SK-N-SH (cell line): ENCODE measurements around the gene AK4. TPM values are rescaled to one million over a fixed set of nuclear protein-coding genes. Genes with fewer than 3 reads are reported as not detected.

Source experiments
- CTCF ChIA-PET: fragments of 300-600, 350-600 bp; formaldehyde crosslinking; extraction: SDS; loops from one replicate; lab custom pipeline; 2021; lab: Yijun Ruan, JAX
- POLR2A ChIA-PET: fragments of 350-600 bp; sonication (Branson Sonifier 250); formaldehyde crosslinking; extraction: SDS; loops from one replicate; lab custom pipeline; 2020; ENCODE audit warnings: antibody characterized with exemption, inconsistent platforms; lab: Yijun Ruan, JAX
- DNase-seq: peaks from one replicate; pipeline ENCODE4 v3.0.0; 2012
- H2AFZ ChIP-seq: fragments of 200-600 bp; sonication (generic); 2 replicates; pipeline ENCODE4 v1.8.1; 2016; ENCODE audit warnings: antibody characterized with exemption, mild to moderate bottlenecking, low read depth
- H3F3A ChIP-seq: fragments of 200-600 bp; sonication (generic); replicated peaks from 2 replicates; pipeline ENCODE3; 2016; ENCODE audit warnings: antibody characterized with exemption, mild to moderate bottlenecking; ENCODE audit not compliant: insufficient read depth
- H3K27ac ChIP-seq, 2 experiments: fragments of 200-500 bp in 1 of 2; fragments of 200-600 bp in 1 of 2; sonication (Bioruptor generic) in 1 of 2; sonication (generic), shearing (Covaris generic) in 1 of 2; 2 replicates each; pipeline versions ENCODE4 v1.5.1 to v1.6.1; 2014 to 2016; ENCODE audit warnings: low read depth in 2 of 2, inconsistent platforms in 1 of 2, low read length in 1 of 2, mild to moderate bottlenecking in 1 of 2, mixed read lengths in 1 of 2
- H3K27me3 ChIP-seq: fragments of 200-600 bp; sonication (generic), shearing (Covaris generic); 2 replicates; pipeline ENCODE4 v1.6.1; 2016; ENCODE audit warnings: mixed run types; ENCODE audit not compliant: insufficient read depth
- H3K36me3 ChIP-seq, 2 experiments: fragments of 200-500 bp in 1 of 2; fragments of 200-600 bp in 1 of 2; sonication (Bioruptor generic) in 1 of 2; sonication (generic) in 1 of 2; replicated peaks in 1 of 2; 2 replicates each; pipeline versions ENCODE3 to v1.5.1; 2014 to 2016; ENCODE audit warnings: low read length in 1 of 2, mild to moderate bottlenecking in 1 of 2; ENCODE audit not compliant: insufficient read depth in 2 of 2, control insufficient read depth in 1 of 2
- H3K4me1 ChIP-seq, 2 experiments: fragments of 200-500 bp in 1 of 2; fragments of 200-600 bp in 1 of 2; sonication (Bioruptor generic) in 1 of 2; sonication (generic), shearing (Covaris generic) in 1 of 2; 2 replicates each; pipeline versions ENCODE4 v1.5.1 to v1.6.1; 2014 to 2016; ENCODE audit warnings: low read depth in 1 of 2, low read length in 1 of 2, mixed run types in 1 of 2; ENCODE audit not compliant: insufficient read depth in 2 of 2, control insufficient read depth in 1 of 2
- H3K4me2 ChIP-seq: fragments of 200-600 bp; sonication (generic), shearing (Covaris generic); 2 replicates; pipeline ENCODE4 v1.6.1; 2017; ENCODE audit warnings: mixed run types
- H3K4me3 ChIP-seq, 2 experiments: fragments of 200-500 bp in 1 of 2; fragments of 200-600 bp in 1 of 2; sonication (Bioruptor generic) in 1 of 2; sonication (generic), shearing (Covaris generic) in 1 of 2; 2 replicates each; pipeline versions ENCODE4 v1.5.1 to v1.8.1; 2014 to 2016; ENCODE audit warnings: low read depth in 2 of 2, inconsistent platforms in 1 of 2, low read length in 1 of 2, mild to moderate bottlenecking in 1 of 2, mixed read lengths in 1 of 2, moderate library complexity in 1 of 2
- H3K79me2 ChIP-seq: fragments of 200-600 bp; sonication (generic); 2 replicates; pipeline ENCODE4 v1.8.1; 2017; ENCODE audit warnings: mild to moderate bottlenecking; ENCODE audit not compliant: insufficient read depth
- H3K9ac ChIP-seq: fragments of 200-600 bp; sonication (generic); 2 replicates; pipeline ENCODE4 v1.6.1; 2017; ENCODE audit warnings: mixed run types
- H3K9me2 ChIP-seq: fragments of 200-600 bp; sonication (generic); 2 replicates; pipeline ENCODE4 v1.6.1; 2017; ENCODE audit warnings: mixed run types
- H3K9me3 ChIP-seq: fragments of 200-600 bp; sonication (generic); 2 replicates; pipeline ENCODE4 v1.6.1; 2017; ENCODE audit warnings: mixed run types, mild to moderate bottlenecking, moderate library complexity
- H4K20me1 ChIP-seq: fragments of 200-600 bp; sonication (generic); 2 replicates; pipeline ENCODE4 v1.6.1; 2017; ENCODE audit warnings: mild to moderate bottlenecking, mixed run types; ENCODE audit not compliant: insufficient read depth
- CHD2 ChIP-seq: fragments of 150-350 bp; IDR thresholded peaks from 2 replicates; pipeline ENCODE4 v1.6.1; 2018; ENCODE audit warnings: low read length; ENCODE audit not compliant: partially characterized antibody
- FOSL2 ChIP-seq: IDR thresholded peaks from 2 replicates; pipeline ENCODE4 v1.4.0; 2012; ENCODE audit warnings: low read depth, mild to moderate bottlenecking, moderate library complexity, borderline replicate concordance
- FOXM1 ChIP-seq: IDR thresholded peaks from 2 replicates; pipeline ENCODE4 v1.4.0; 2012; ENCODE audit warnings: low read depth, mild to moderate bottlenecking
- GATA2 ChIP-seq: sonication (generic); formaldehyde crosslinking; IDR thresholded peaks from 2 replicates; pipeline ENCODE4 v1.5.0; 2020; ENCODE audit warnings: mild to moderate bottlenecking, missing genetic modification reagents
- NFIC ChIP-seq: IDR thresholded peaks from 2 replicates; pipeline ENCODE4 v1.4.0; 2012; ENCODE audit warnings: borderline replicate concordance
- NRF1 ChIP-seq: IDR thresholded peaks from 2 replicates; pipeline ENCODE4 v1.6.1; 2012; ENCODE audit warnings: low read depth, mild to moderate bottlenecking, low read length
- RFX5 ChIP-seq: IDR thresholded peaks from 2 replicates; pipeline ENCODE4 v1.6.1; 2012; ENCODE audit warnings: mild to moderate bottlenecking, improper control_type of control experiment, low read length
- RXRA ChIP-seq: IDR thresholded peaks from 2 replicates; pipeline ENCODE4 v1.4.0; 2012; ENCODE audit warnings: low read depth, mild to moderate bottlenecking, borderline replicate concordance
- SMC3 ChIP-seq: IDR thresholded peaks from 2 replicates; pipeline ENCODE4 v1.6.1; 2012; ENCODE audit warnings: low read depth, low read length, improper control_type of control experiment
- WGBS: methylation state at CpG from one replicate; pipeline ENCODE4 v1.1.6; 2017; ENCODE audit warnings: low lambda C conversion rate; 5-methylcytosine and 5-hydroxymethylcytosine counted together
- polyA plus RNA-seq, 3 experiments: library from polyadenylated mRNA; depleted of rRNA; stranded (reverse); fragments of >200 nt; gene quantifications; 2 replicates each; pipeline ENCODE4 v1.2.3, GENCODE V29; 2012
- TF ChIP-seq, protein P1 (sequence below): IDR thresholded peaks from 2 replicates; pipeline ENCODE4 v1.4.0; 2012; ENCODE audit warnings: low read depth
- TF ChIP-seq, protein P2 (sequence below): IDR thresholded peaks from 2 replicates; pipeline ENCODE4 v1.6.1; 2012; ENCODE audit warnings: mild to moderate bottlenecking, low read depth, low read length, moderate library complexity
- TF ChIP-seq, protein P3 (sequence below): IDR thresholded peaks from 2 replicates; pipeline ENCODE4 v1.4.0; 2012; ENCODE audit warnings: low read depth, borderline replicate concordance
- TF ChIP-seq, protein P4 (sequence below): fragments of 200-600 bp; sonication (generic); IDR thresholded peaks from 2 replicates; pipeline ENCODE4 v1.6.1; 2017; ENCODE audit warnings: antibody characterized with exemption, mild to moderate bottlenecking, moderate library complexity
- TF ChIP-seq, protein P5 (sequence below): IDR thresholded peaks from 2 replicates; pipeline ENCODE4 v1.4.0; 2012; ENCODE audit warnings: low read depth, borderline replicate concordance

AK4 gene
- polyA plus RNA-seq, 1 of the 3 experiments (the other 2 are of a cell fraction), result 6.4 TPM

DNA sequence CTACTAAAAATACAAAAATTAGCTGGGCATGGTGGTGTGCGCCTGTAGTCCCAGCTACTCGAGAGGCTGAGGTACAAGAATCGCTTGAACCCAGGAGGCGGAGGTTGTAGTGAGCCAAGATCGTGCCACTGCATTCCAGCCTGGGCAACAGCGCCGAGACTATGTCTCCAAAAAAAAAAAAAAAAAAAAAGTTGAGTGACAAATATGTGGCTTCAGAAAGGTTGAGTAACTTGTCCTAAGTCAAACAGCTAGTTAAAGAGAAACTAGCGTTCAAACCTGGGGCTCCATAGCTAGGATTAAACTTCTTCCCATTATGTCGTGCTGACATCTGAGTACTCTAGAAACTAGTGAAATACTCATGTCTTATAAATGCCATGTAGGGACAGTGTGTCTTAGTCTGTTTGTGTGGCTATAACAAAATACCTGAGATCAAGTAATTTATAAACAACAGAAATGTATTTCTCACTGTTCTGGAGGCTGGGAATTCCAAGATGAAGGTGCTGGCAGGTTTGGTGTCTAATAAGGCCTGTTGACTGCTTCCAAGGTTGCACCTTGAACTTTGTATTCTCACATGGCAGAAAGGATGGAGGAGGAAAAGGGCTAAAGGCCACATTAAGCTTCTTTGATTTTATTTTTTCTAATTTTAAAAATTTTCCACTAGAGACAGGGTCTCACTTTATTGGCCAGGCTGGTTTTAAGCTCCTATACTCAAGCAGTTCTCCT is 12.0 kb downstream of the AK4 start:
- Histone ChIP-seq H3K9me2 (no peaks in the 10 kb centered on the region), H2AFZ (no peak overlapping the region), H3K27ac (no peak overlapping the region)
- DNase-seq, result no peak
- ChIA-PET POLR2A (interaction anchor here (0.7 kb wide), 1 partner anchor 421 kb away, joined by 3 read pairs; no protein-coding TSS in a partner anchor), CTCF (interaction anchor here (1.8 to 1.9 kb wide), 2 partner anchors 49 to 528 kb away, joined by 6 to 7 read pairs; no protein-coding TSS in a partner anchor)
- TF ChIP-seq, protein P1, sequence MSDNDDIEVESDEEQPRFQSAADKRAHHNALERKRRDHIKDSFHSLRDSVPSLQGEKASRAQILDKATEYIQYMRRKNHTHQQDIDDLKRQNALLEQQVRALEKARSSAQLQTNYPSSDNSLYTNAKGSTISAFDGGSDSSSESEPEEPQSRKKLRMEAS, result no peak
- TF ChIP-seq NRF1 (no peak), FOXM1 (no peak), RXRA (no peak), RFX5 (no peak)
- TF ChIP-seq, protein P2, sequence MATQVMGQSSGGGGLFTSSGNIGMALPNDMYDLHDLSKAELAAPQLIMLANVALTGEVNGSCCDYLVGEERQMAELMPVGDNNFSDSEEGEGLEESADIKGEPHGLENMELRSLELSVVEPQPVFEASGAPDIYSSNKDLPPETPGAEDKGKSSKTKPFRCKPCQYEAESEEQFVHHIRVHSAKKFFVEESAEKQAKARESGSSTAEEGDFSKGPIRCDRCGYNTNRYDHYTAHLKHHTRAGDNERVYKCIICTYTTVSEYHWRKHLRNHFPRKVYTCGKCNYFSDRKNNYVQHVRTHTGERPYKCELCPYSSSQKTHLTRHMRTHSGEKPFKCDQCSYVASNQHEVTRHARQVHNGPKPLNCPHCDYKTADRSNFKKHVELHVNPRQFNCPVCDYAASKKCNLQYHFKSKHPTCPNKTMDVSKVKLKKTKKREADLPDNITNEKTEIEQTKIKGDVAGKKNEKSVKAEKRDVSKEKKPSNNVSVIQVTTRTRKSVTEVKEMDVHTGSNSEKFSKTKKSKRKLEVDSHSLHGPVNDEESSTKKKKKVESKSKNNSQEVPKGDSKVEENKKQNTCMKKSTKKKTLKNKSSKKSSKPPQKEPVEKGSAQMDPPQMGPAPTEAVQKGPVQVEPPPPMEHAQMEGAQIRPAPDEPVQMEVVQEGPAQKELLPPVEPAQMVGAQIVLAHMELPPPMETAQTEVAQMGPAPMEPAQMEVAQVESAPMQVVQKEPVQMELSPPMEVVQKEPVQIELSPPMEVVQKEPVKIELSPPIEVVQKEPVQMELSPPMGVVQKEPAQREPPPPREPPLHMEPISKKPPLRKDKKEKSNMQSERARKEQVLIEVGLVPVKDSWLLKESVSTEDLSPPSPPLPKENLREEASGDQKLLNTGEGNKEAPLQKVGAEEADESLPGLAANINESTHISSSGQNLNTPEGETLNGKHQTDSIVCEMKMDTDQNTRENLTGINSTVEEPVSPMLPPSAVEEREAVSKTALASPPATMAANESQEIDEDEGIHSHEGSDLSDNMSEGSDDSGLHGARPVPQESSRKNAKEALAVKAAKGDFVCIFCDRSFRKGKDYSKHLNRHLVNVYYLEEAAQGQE, result no peak
- TF ChIP-seq, protein P3, sequence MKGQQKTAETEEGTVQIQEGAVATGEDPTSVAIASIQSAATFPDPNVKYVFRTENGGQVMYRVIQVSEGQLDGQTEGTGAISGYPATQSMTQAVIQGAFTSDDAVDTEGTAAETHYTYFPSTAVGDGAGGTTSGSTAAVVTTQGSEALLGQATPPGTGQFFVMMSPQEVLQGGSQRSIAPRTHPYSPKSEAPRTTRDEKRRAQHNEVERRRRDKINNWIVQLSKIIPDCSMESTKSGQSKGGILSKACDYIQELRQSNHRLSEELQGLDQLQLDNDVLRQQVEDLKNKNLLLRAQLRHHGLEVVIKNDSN, result no peak
- TF ChIP-seq, all 33 proteins: peak for 0
- Histone ChIP-seq H3K4me1 (no peaks in the 10 kb centered on the region), H3K9me3 (no peaks in the 10 kb centered on the region), H3K4me2 (no peak overlapping the region), H3K9ac (no peak overlapping the region), H3K4me3 (no peak overlapping the region), H4K20me1 (no peaks in the 10 kb centered on the region), H3K79me2 (no peaks in the 10 kb centered on the region), H3K36me3 (no peaks in the 10 kb centered on the region), H3F3A (no peaks in the 10 kb centered on the region), H3K27me3 (no peaks in the 10 kb centered on the region)
- 97% methylated on average over 9 of the region's 9 CpGs for WGBS

DNA sequence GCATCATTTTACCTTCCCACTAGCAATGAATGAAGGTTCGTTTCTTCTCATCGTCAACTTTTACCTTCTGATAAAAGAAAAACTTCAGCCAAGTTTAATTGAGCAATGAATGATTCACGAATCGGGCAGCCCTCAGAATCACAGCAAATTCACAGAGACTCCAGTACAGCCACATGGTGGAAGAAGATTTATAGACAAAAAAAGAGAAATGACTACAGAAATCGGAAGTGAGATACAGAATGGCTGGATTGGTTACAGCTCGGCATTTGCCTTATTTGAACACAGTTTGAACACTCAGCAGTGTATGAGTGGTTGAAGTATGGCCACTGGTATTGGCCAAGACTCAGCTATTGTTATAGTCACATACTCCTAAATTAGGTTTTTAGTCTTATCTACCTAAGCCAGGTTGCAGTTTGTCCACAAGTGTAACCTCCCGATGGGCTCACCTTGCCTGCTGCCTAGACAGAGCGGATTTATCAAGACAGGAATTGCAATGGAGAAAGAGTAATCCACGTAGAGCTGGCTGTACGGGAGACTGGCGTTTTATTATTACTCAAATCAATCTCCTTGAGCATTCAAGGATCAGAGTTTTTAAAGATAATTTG is 15.3 kb downstream of the AK4 start:
- Histone ChIP-seq H3K4me3 (no peak overlapping the region), H3K9me3 (no peaks in the 10 kb centered on the region), H3K4me2 (no peak overlapping the region), H2AFZ (no peak overlapping the region), H3K9ac (no peak overlapping the region), H3K4me1 (no peaks in the 10 kb centered on the region), H4K20me1 (no peaks in the 10 kb centered on the region), H3K36me3 (no peaks in the 10 kb centered on the region), H3F3A (no peaks in the 10 kb centered on the region), H3K27me3 (no peaks in the 10 kb centered on the region), H3K27ac (no peak overlapping the region), H3K79me2 (no peaks in the 10 kb centered on the region), H3K9me2 (no peaks in the 10 kb centered on the region)
- WGBS, result 92% methylated on average over 11 of the region's 11 CpGs
- no peak for DNase-seq
- POLR2A ChIA-PET, result no interaction called here
- CTCF ChIA-PET, result no interaction called here
- TF ChIP-seq CHD2 (no peak), RXRA (no peak), RFX5 (no peak), FOSL2 (no peak), SMC3 (no peak), GATA2 (CRISPR knock-in tag) (no peak), NFIC (no peak)
- TF ChIP-seq, protein P4, sequence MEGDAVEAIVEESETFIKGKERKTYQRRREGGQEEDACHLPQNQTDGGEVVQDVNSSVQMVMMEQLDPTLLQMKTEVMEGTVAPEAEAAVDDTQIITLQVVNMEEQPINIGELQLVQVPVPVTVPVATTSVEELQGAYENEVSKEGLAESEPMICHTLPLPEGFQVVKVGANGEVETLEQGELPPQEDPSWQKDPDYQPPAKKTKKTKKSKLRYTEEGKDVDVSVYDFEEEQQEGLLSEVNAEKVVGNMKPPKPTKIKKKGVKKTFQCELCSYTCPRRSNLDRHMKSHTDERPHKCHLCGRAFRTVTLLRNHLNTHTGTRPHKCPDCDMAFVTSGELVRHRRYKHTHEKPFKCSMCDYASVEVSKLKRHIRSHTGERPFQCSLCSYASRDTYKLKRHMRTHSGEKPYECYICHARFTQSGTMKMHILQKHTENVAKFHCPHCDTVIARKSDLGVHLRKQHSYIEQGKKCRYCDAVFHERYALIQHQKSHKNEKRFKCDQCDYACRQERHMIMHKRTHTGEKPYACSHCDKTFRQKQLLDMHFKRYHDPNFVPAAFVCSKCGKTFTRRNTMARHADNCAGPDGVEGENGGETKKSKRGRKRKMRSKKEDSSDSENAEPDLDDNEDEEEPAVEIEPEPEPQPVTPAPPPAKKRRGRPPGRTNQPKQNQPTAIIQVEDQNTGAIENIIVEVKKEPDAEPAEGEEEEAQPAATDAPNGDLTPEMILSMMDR, result no peak
- TF ChIP-seq, protein P5, sequence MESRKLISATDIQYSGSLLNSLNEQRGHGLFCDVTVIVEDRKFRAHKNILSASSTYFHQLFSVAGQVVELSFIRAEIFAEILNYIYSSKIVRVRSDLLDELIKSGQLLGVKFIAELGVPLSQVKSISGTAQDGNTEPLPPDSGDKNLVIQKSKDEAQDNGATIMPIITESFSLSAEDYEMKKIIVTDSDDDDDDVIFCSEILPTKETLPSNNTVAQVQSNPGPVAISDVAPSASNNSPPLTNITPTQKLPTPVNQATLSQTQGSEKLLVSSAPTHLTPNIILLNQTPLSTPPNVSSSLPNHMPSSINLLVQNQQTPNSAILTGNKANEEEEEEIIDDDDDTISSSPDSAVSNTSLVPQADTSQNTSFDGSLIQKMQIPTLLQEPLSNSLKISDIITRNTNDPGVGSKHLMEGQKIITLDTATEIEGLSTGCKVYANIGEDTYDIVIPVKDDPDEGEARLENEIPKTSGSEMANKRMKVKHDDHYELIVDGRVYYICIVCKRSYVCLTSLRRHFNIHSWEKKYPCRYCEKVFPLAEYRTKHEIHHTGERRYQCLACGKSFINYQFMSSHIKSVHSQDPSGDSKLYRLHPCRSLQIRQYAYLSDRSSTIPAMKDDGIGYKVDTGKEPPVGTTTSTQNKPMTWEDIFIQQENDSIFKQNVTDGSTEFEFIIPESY, result no peak
- TF ChIP-seq, protein P3, result no peak
